Measurements from ENCODE around the gene HTRA1.

Gene HTRA1

DNA sequence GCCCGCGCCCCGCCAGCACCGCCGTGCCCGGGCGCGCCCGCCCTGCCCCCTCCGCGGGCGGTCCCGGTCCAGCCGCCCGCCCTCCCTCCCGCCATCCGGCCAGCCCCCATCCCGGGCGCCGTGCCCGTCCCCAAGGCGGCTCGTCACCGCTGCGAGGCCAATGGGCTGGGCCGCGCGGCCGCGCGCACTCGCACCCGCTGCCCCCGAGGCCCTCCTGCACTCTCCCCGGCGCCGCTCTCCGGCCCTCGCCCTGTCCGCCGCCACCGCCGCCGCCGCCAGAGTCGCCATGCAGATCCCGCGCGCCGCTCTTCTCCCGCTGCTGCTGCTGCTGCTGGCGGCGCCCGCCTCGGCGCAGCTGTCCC, at the start of gene HTRA1:
TSS of gene HTRA1 (plus strand) at position 187 of the 362 bp plus-strand sequence. CDS start at position 287, 100 bp downstream.
- DNase-seq: no peak

DNA sequence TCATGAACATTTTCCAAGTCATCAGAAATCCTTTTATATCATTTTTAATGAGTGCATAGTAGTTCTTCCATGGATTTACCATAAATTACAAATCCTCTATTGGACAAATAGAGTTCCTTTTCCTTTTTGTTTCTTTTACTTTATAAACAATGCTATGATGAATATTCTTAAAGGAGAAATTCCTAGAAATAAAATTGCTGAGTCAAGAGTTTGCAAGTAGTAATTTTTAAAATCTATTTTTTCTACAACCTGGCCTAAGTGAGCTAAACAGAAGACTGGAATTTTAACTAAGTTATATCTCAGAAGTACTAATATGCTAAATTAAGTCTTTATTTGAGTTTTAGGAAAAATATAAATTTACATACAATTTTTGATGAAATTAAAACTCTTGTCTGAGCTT, 48.0 kb upstream of the HTRA1 start:
- no peak for DNase-seq

DNA sequence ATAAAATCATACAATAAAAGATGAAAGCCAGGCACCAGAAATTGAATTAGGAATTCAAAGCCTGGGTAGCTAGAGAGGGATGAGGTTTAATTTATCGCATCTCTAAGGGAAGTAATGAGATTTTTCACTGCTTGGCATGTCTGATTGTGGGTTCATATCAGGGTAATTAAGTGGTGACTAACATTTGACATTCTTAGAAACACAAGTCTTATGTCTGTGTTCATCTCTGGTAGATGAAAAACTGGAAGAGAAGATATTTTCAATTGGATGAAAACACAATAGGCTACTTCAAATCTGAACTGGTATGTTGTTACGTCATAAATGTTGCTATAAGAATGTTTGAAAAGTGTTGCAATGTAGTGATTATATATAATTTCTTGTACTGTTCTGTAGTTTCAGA, 43.7 kb upstream of the HTRA1 start:
- no peak for DNase-seq

DNA sequence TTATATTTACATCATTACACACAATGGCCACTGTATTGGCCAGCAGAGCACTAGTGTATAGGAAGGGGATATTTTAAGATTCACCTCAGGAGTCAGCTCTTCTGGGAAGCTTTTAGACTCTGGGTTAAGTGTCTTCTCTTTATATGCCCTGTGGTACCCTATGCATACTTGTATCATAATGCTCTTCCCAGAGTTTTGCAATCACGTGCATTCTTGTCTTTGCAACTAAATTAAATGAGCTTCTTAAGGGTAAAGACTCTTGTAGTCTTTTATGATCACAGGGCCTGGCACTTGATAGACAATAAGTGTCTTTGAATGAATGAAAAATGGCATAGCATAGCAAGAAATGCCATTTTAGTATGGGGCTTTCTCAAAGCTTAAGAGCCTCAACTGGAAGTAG, 42.3 kb upstream of the HTRA1 start:
- no peak for DNase-seq

DNA sequence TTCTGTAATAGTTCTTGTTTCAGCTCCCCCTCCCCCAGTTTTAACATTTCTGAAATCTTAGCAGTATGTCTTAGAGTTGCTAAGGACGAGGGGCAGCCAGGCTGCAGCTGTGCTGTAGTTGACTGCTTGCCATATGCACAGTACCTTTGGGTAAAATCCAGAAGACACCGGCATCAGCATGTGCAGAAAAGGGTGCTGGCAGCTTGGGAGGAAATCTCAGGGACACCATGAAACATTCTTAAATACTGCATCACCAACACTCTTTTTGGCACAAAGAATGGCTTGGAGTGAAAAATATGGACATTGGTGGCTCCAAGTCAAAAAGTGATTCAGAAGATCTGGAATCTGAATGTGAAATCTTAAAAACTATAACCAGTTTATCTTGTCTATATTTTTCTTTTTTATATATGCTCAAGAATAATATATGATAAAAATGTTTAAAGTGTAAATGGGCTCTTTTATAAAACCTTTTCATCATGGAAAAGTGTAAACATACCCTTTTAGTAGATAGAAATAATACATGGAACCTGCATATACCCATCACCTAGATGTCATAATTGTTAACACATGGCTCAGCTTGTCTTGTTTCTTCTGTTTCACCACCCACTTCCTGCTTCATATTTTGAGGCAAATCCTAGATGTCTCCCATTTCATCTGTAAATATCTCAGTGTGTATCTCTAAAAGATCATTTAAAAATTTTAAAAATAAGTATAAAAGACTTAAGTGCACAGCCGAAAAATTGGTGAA, 41.3 kb upstream of the HTRA1 start:
- no peak for DNase-seq

DNA sequence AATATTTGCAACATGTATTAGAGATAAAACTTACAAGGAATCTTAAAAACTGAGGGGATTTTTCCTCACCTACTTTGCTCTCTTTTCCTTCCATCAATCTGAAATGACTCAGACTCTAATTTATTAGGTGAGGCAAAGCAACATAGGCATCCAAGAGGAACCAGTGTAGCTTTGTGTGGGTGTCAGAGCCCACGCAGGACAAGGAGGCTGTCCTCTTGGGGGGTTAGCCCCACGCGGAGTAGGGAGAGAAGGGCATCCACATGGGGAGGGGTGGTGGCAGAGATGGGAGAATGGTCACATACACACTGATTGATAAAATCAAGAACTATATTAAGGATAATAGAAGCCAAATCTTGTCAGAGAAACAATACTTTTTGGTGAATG, 40.7 kb upstream of the HTRA1 start:
- DNase-seq: no peak

GRCh38 chr10:122421054-122421625, 40.2 kb upstream of the HTRA1 start:
- no peak for DNase-seq

GRCh38 chr10:122421742-122422141, 39.6 kb upstream of the HTRA1 start:
- no peak for DNase-seq

- no peak for DNase-seq
Measured at GRCh38 chr10:122422266-122422989, 38.9 kb upstream of the HTRA1 start.

- no peak for DNase-seq
Measured at GRCh38 chr10:122424059-122424458, 37.3 kb upstream of the HTRA1 start.

- DNase-seq: no peak
Measured at GRCh38 chr10:122426829-122427228, 34.5 kb upstream of the HTRA1 start.

DNA sequence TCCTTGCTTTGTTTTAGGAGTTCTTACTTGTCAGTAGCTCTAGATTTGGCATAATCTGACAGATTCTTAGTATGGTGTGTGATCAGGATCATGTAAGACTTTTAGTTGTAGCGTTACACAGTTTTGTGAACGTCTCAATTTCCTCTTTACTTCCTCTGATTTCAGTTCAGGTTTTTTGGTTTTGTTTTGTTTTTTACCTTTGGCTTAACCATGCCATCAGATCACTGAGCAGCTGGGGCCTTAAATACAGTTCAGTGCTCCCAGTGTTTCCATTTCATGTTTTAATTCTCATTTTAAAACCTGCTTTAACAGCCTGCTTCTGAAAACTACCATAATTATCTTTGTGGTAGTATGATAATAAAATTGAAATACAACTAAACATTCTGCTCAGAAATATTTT, 34.1 kb upstream of the HTRA1 start:
- DNase-seq: no peak

- DNase-seq: no peak
Measured at GRCh38 chr10:122435212-122435827, 26.0 kb upstream of the HTRA1 start.

DNA sequence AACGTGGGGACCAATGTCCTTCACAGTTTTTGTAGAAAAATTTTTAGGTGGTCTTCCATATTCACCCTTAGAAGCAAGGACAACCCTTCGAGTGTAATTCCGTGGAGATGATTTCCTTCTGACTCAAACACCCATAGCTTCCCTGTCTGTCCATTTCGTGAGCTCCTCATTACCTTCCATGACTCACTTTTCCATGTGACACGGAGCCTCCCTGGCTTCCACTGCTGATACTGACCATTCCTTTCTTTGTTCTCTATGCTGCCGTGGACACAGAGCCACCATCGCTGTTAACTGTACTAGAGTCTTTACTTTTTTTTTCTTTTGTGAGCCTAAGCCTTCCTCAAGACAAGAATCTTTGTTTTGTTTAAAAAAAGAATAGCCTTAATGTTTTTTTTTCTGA, 19.4 kb upstream of the HTRA1 start:
- DNase-seq: no peak

DNA sequence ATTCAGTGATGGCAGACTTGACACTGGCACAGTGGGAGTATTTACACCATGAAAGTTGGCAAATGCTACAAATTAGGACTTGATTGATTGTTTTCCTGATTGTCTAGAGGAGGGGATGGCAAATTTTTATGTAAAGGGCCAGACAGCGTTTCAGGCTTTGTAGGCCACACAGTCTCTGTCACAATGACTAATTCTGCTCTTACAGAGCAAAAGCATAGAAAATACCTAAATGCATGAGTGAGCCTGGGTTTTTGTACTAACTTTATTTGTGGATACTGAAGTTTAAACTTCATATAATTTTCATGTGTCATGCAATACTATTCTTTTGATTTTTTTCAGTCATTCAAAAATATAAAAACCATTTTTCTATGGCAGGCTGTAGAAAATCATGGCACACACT, 15.9 kb upstream of the HTRA1 start:
- no peak for DNase-seq

GRCh38 chr10:122445904-122446303, 15.4 kb upstream of the HTRA1 start:
- DNase-seq: no peak

DNA sequence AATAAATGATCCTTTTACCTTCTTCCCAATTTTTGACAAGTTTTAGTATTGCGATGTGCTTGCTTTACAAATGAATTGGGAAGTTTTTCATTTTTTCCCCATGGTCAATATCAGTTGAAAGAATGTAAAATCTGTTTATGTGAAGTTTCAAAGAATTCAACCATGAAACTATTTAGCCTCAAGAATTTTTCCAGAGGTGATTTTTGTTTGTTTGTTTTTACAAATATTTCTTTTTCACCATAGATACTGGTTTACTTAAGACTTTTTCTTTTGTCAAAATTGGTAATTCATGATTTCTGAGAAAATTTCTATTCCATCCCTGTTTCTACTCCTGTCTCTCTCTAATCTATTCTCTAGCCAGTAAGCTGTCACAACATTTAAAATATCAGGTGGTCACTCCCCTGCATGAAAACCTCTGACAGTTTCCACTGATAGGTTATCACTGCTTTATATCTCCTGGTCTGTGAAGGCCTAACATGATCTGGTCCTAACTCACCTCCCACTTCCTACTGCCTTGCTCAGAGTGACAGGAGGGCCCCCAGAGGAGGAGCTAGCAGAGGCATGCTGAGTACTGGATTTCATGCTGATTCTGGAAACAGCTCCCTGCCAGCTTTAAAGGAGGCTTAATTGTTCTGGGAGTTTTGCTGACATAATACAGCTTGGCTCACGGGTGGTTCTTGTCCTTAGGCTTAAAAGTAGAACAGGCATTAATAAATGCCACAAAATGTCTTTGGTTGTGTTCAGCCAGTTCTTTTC, 14.5 kb upstream of the HTRA1 start:
- no peak for DNase-seq

GRCh38 chr10:122448600-122448999, 12.8 kb upstream of the HTRA1 start:
- DNase-seq: no peak

DNA sequence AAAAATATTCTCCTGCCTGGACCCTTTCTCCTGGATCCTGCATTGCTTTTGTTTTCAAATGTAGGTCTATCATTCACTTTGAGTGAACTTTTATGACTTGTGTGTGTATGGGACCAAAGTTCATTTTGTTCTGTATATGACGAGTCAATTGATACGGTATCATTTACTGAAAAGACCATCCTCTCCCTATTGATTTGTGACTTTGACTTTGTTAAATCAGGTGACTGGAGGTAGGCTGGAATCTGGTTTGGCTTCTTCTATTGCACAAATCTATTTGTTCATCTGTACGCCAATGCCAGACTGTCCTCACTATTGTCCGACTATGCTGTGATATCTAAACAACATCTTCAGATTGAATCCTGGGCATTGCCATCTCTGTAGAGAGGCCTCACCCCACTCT, 12.2 kb upstream of the HTRA1 start:
- DNase-seq: no peak

DNA sequence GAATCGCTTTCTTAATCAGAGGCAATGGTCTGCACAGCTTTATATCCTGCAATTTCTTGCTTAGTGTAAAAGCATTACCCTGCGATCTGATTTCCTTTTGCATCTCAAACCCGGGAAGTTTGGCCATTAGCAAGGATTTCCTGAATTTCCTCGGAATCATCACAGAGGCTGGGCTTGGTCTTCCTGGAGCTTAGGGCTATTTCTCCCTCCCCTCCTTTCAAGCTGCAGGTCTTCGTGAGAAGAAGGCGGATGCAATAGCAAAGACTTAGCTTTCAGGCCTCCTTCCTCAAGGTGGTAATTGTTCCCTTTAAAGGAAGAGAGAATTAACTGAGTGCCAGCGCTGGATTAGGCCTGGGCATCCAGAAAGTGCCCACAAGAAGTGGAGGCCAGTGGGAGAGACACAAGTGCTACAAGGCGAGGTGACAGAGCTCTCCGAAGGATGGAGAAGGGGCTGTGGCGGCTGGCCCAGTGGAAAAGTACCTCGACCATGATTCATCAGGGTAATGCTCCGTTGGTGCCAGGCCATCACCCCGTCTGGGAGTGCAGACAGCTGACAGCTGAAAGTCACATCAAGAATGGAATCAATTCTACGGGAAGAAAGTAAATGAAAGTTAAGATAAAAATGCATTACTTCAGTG, 10.9 kb upstream of the HTRA1 start:
- DNase-seq: no peak

DNA sequence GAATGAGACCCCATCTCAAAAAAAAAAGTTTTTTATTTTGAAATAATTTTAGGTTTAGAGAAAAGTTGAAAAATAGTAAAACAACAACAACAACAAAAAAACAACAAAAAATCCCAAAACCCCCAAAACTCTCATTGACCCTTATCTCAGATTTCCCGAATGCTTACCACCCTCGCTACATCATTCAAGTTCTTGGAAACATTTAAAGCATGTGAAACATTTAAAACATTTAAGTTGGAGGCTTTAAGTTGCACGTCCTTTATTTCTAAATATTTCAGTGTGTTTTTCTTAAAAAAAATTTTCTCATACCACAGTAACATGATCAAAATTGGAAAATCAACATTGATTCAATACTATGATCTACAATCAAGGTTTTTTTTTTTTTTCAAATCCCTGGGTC, 7.3 kb upstream of the HTRA1 start:
- DNase-seq: no peak

DNA sequence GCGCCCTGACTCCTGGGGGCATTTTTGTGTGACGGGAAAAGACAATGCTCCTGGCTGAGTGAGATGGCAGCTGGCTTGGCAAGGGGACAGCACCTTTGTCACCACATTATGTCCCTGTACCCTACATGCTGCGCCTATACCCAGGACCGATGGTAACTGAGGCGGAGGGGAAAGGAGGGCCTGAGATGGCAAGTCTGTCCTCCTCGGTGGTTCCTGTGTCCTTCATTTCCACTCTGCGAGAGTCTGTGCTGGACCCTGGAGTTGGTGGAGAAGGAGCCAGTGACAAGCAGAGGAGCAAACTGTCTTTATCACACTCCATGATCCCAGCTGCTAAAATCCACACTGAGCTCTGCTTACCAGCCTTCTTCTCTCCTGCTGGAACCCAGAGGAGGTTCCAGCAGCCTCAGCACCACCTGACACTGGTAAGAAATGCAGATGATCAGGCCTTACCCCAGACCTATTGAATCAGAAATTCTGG, 6.7 kb upstream of the HTRA1 start, which contains the start of gene ARMS2:
TSS of gene ARMS2 (plus strand) at position 51 of the 478 bp plus-strand sequence. CDS start at position 126, 75 bp downstream.
- DNase-seq: no peak
